ENCODE measurements around the gene EXOC3. TPM values are rescaled to one million over a fixed set of nuclear protein-coding genes. Genes with fewer than 3 reads are reported as not detected.

Gene EXOC3
- total RNA-seq, 1 donor from 2014 or later: 19.2 TPM

GRCh38 chr5:483011-483410 lies 40.0 kb downstream of the EXOC3 start:
- no peaks in the 10 kb centered on the region for H3K4me1 Mint-ChIP-seq
- Histone ChIP-seq H3F3A (ENCODE audit: low read depth) (no peaks in the 10 kb centered on the region), H3K9ac (no peak overlapping the region), H4K20me1 (ENCODE audit: low read depth) (no peaks in the 10 kb centered on the region), H2AFZ (replicated peaks) (no peak overlapping the region), H3K27me3 (peaks cover 9% of the 10 kb centered on the region), H3K79me2 (ENCODE audit: low read depth) (no peaks in the 10 kb centered on the region), H3K4me3 (no peak overlapping the region), H3K9me3 (ENCODE audit: low read depth) (no peaks in the 10 kb centered on the region), H3K27ac (no peak overlapping the region), H3K4me1 (no peaks in the 10 kb centered on the region), H3K4me2 (no peak overlapping the region), H3K36me3 (no peaks in the 10 kb centered on the region)
- no peaks in the 10 kb centered on the region for H3K36me3 Mint-ChIP-seq
- no peaks in the 10 kb centered on the region for H3K9me3 Mint-ChIP-seq
- H3K27ac Mint-ChIP-seq: no peak overlapping the region
- DNase-seq (ENCODE audit: low spot score): no peak
- no peak for TF ChIP-seq EZH2phosphoT487 (IDR thresholded peaks at IDR 0.05)
- TF ChIP-seq EZH2 (IDR thresholded peaks at IDR 0.05): no peak
- TF ChIP-seq, protein P1, sequence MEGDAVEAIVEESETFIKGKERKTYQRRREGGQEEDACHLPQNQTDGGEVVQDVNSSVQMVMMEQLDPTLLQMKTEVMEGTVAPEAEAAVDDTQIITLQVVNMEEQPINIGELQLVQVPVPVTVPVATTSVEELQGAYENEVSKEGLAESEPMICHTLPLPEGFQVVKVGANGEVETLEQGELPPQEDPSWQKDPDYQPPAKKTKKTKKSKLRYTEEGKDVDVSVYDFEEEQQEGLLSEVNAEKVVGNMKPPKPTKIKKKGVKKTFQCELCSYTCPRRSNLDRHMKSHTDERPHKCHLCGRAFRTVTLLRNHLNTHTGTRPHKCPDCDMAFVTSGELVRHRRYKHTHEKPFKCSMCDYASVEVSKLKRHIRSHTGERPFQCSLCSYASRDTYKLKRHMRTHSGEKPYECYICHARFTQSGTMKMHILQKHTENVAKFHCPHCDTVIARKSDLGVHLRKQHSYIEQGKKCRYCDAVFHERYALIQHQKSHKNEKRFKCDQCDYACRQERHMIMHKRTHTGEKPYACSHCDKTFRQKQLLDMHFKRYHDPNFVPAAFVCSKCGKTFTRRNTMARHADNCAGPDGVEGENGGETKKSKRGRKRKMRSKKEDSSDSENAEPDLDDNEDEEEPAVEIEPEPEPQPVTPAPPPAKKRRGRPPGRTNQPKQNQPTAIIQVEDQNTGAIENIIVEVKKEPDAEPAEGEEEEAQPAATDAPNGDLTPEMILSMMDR (IDR thresholded peaks at IDR 0.05): no peak
- no peak overlapping the region for H3K4me3 Mint-ChIP-seq
- peaks cover 5% of the 10 kb centered on the region for H3K27me3 Mint-ChIP-seq (ENCODE audit: insufficient read depth, low read depth)

DNA sequence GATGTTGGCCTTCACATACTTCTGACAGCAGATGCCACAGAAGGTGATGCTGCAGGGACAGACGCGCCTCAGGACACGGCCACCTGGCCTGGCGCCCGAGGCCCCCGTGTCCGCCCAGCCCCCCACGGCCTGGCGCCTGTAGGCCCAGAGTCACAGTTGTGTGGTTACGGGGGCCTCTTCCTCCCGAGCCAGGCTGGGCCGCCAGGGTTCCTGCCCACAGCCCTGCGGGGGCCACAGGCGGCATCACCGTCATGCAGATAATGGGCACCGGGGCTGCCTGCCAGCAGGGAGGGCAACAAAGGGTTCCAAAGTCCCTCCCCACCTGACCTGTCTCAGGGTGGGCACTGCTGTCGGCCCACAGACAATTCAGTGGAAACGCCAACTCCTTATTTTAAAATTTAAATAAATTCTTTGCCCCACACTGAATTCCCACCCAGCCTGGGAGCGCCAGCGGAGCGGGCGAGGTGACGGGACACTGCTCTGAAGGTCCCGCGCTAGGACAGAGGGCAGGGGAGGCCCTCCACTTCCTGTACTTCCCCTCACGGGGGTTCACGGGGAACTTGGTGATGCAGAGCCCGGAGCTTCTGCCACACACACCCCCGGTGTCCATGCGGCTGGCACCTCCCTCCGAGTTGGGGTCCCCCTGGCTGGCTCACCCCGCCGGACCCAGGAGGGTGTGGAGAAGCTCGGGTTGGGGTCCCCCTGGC lies 40.6 kb downstream of the EXOC3 start:
- no peak overlapping the region for H3K4me3 Mint-ChIP-seq
- DNase-seq (ENCODE audit: low spot score): no peak
- H2AFZ ChIP-seq (replicated peaks): no peak overlapping the region
- no peaks in the 10 kb centered on the region for H3K4me1 ChIP-seq
- no peak overlapping the region for H3K4me3 ChIP-seq
- H3K4me2 ChIP-seq: no peak overlapping the region
- no peaks in the 10 kb centered on the region for H3K9me3 ChIP-seq (ENCODE audit: low read depth)
- H3K4me1 Mint-ChIP-seq: no peaks in the 10 kb centered on the region
- no peaks in the 10 kb centered on the region for H3F3A ChIP-seq (ENCODE audit: low read depth)
- no peaks in the 10 kb centered on the region for H4K20me1 ChIP-seq (ENCODE audit: low read depth)
- H3K27me3 ChIP-seq: peaks cover 3% of the 10 kb centered on the region
- no peak overlapping the region for H3K9ac ChIP-seq
- H3K27me3 Mint-ChIP-seq (ENCODE audit: insufficient read depth, low read depth): peaks cover 5% of the 10 kb centered on the region
- TF ChIP-seq, protein P1 (IDR thresholded peaks at IDR 0.05): no peak
- TF ChIP-seq EZH2phosphoT487 (IDR thresholded peaks at IDR 0.05) (no peak), EZH2 (IDR thresholded peaks at IDR 0.05) (no peak)
- H3K36me3 ChIP-seq: no peaks in the 10 kb centered on the region
- no peak overlapping the region for H3K27ac Mint-ChIP-seq
- no peak overlapping the region for H3K27ac ChIP-seq
- no peaks in the 10 kb centered on the region for H3K36me3 Mint-ChIP-seq
- no peaks in the 10 kb centered on the region for H3K79me2 ChIP-seq (ENCODE audit: low read depth)
- H3K9me3 Mint-ChIP-seq: no peaks in the 10 kb centered on the region

DNA sequence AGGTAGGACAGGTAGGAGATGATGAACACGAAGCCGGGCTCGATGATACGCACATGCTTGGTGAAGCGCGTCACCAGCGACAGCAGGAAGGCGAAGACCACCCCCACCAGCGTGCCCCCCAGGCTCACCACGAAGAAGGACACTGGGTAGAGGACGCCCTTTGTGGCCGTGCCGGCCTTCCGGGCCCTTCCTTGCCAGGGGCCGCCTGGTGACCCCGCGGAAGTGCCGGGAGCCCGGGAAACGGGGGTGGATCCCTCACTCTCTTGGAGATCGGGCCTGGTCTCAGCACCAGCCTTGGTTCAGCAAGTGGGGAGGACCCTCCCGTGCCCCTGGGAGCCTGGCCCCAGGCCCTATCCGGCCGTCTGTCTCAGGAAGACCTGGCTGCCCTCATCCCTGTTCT lies 41.6 kb downstream of the EXOC3 start:
- no peak overlapping the region for H3K4me2 ChIP-seq
- no peak overlapping the region for H3K9ac ChIP-seq
- no peaks in the 10 kb centered on the region for H3F3A ChIP-seq (ENCODE audit: low read depth)
- H3K9me3 ChIP-seq (ENCODE audit: low read depth): no peaks in the 10 kb centered on the region
- peaks cover 3% of the 10 kb centered on the region for H3K27me3 Mint-ChIP-seq (ENCODE audit: insufficient read depth, low read depth)
- no peak overlapping the region for H2AFZ ChIP-seq (replicated peaks)
- no peak for TF ChIP-seq EZH2phosphoT487 (IDR thresholded peaks at IDR 0.05)
- TF ChIP-seq EZH2 (IDR thresholded peaks at IDR 0.05): no peak
- TF ChIP-seq, protein P1 (IDR thresholded peaks at IDR 0.05): no peak
- no peaks in the 10 kb centered on the region for H3K36me3 Mint-ChIP-seq
- H4K20me1 ChIP-seq (ENCODE audit: low read depth): no peaks in the 10 kb centered on the region
- H3K4me3 Mint-ChIP-seq: no peak overlapping the region
- H3K9me3 Mint-ChIP-seq: no peaks in the 10 kb centered on the region
- no peaks in the 10 kb centered on the region for H3K36me3 ChIP-seq
- H3K27me3 ChIP-seq: no peaks in the 10 kb centered on the region
- no peaks in the 10 kb centered on the region for H3K4me1 Mint-ChIP-seq
- no peak for DNase-seq (ENCODE audit: low spot score)
- no peaks in the 10 kb centered on the region for H3K79me2 ChIP-seq (ENCODE audit: low read depth)
- no peak overlapping the region for H3K27ac Mint-ChIP-seq
- H3K27ac ChIP-seq: no peak overlapping the region
- H3K4me1 ChIP-seq: no peaks in the 10 kb centered on the region
- H3K4me3 ChIP-seq: no peak overlapping the region

Data from neural progenitor cell (in vitro differentiated cells).